ENCODE data around the gene SSNA1. TPM values are rescaled to one million over a fixed set of nuclear protein-coding genes. Genes with fewer than 3 reads are reported as not detected.
A peak's percentile ranks its signal among the peaks of the same experiment; 100 is the strongest.

Gene SSNA1
- total RNA-seq, 6 experiments from 2014 or later: 21.5 to 53.3 (median 25.5) TPM

GRCh38 chr9:137216188-137216965 lies 27.9 kb downstream of the SSNA1 start:
- WGBS (ENCODE audit: insufficient coverage, low coverage, low lambda C conversion rate, missing lambda C conversion rate): no CpG with 5 or more reads among the region's 30 CpGs
- TF ChIP-seq POLR2A (IDR thresholded peaks at IDR 0.05): no peak
- no peak for TF ChIP-seq CTCF (IDR thresholded peaks at IDR 0.05)
- Histone ChIP-seq H3K4me3 (no peak overlapping the region), H3K36me3 (no peaks in the 10 kb centered on the region), H3K27me3 (no peaks in the 10 kb centered on the region), H3K9me3 (no peaks in the 10 kb centered on the region), H3K4me1 (peaks cover 0 to under 1% (median 0%) of the 10 kb centered on the region in 4 donors), H3K27ac (no peak overlapping the region)
- no peak for DNase-seq
- ATAC-seq: no peak
- intact Hi-C loops (cut with DNase I): no loop called here

GRCh38 chr9:137217276-137218211 lies 29.1 kb downstream of the SSNA1 start:
- Histone ChIP-seq H3K4me3 (peak overlapping the region in 2 of 3 donors; percentile 17 to 29), H3K27ac (no peak overlapping the region), H3K27me3 (no peaks in the 10 kb centered on the region), H3K4me1 (peaks cover 0 to 5% (median 0%) of the 10 kb centered on the region in 4 donors), H3K9me3 (no peaks in the 10 kb centered on the region), H3K36me3 (no peaks in the 10 kb centered on the region)
- DNase-seq (peak in 1 of 3 donors; percentile 70), ATAC-seq (peak; percentile 29 to 61 (median 44))
- 77% methylated on average over 10 of the region's 36 CpGs for WGBS (ENCODE audit: insufficient coverage, low coverage, low lambda C conversion rate, missing lambda C conversion rate)
- intact Hi-C loops (cut with DNase I): no loop called here
- TF ChIP-seq POLR2A (IDR thresholded peaks at IDR 0.05) (no peak), CTCF (IDR thresholded peaks at IDR 0.05) (no peak)

GRCh38 chr9:137218212-137218753 lies 29.8 kb downstream of the SSNA1 start:
- H3K4me1 ChIP-seq: peaks cover 0 to 11% (median 2%) of the 10 kb centered on the region in 4 donors
- H3K36me3 ChIP-seq: no peaks in the 10 kb centered on the region
- DNase-seq (no peak), ATAC-seq (no peak)
- no peak overlapping the region for H3K4me3 ChIP-seq
- TF ChIP-seq CTCF (IDR thresholded peaks at IDR 0.05): no peak
- no peak for TF ChIP-seq POLR2A (IDR thresholded peaks at IDR 0.05)
- no CpG with 5 or more reads among the region's 30 CpGs for WGBS (ENCODE audit: insufficient coverage, low coverage, low lambda C conversion rate, missing lambda C conversion rate)
- H3K27me3 ChIP-seq: no peaks in the 10 kb centered on the region
- no peak overlapping the region for H3K27ac ChIP-seq
- no peaks in the 10 kb centered on the region for H3K9me3 ChIP-seq
- intact Hi-C loops (cut with DNase I): no loop called here

GRCh38 chr9:137218754-137219271 lies 30.3 kb downstream of the SSNA1 start:
- ATAC-seq (peak in 1 of 4 donors; percentile 20), DNase-seq (no peak)
- peaks cover 0 to 12% (median 2%) of the 10 kb centered on the region in 4 donors for H3K4me1 ChIP-seq
- 55% methylated on average over 4 of the region's 12 CpGs for WGBS (ENCODE audit: insufficient coverage, low coverage, low lambda C conversion rate, missing lambda C conversion rate)
- no peak overlapping the region for H3K4me3 ChIP-seq
- no peak overlapping the region for H3K27ac ChIP-seq
- intact Hi-C loops (cut with DNase I): no loop called here
- no peaks in the 10 kb centered on the region for H3K27me3 ChIP-seq
- no peaks in the 10 kb centered on the region for H3K9me3 ChIP-seq
- H3K36me3 ChIP-seq: no peaks in the 10 kb centered on the region
- TF ChIP-seq CTCF (IDR thresholded peaks at IDR 0.05): no peak
